Myocyte (in vitro differentiated cells): ENCODE data around the gene GLMN. TPM values are rescaled to one million over a fixed set of nuclear protein-coding genes. Genes with fewer than 3 reads are reported as not detected.
A peak's percentile ranks its signal among the peaks of the same experiment; 100 is the strongest.

Experiments used
- DNase-seq: peaks from one replicate; pipeline ENCODE4 v3.0.0-alpha.2; 2012; ENCODE audit warnings: low read depth
- polyA plus RNA-seq: library from polyadenylated mRNA; unstranded; fragments of >200 nt; gene quantifications from one replicate; pipeline ENCODE4 v1.2.1, GENCODE V29; 2012; ENCODE audit warnings: missing spikeins
- total RNA-seq: library from RNA; depleted of rRNA; stranded (reverse); fragments of >200 nt; gene quantifications from 2 replicates; pipeline ENCODE4 v1.2.3, GENCODE V29; 2014

The GLMN gene
- 13.0 and 14.5 TPM in 2 replicates for total RNA-seq
- 4.3 TPM for polyA plus RNA-seq

- DNase-seq: peak; percentile 90
Measured at GRCh38 chr1:92298573-92299476, at the start of gene GLMN, which contains the start of gene RPAP2. Gene GLMN (minus strand): TSS chr1:92298987. CDS start chr1:92297999, 988 bp downstream. Gene RPAP2 (plus strand): TSS chr1:92299059. CDS start chr1:92299074, 15 bp downstream.

GRCh38 chr1:92346866-92347640 is 48.3 kb upstream of the GLMN start:
- DNase-seq: no peak

GRCh38 chr1:92343061-92343460 is 44.3 kb upstream of the GLMN start:
- DNase-seq: no peak

- DNase-seq: no peak
Measured at GRCh38 chr1:92342401-92342800, 43.6 kb upstream of the GLMN start.

GRCh38 chr1:92340154-92340553 is 41.4 kb upstream of the GLMN start:
- DNase-seq: no peak

GRCh38 chr1:92333668-92334067 is 34.9 kb upstream of the GLMN start:
- DNase-seq: no peak

- DNase-seq: no peak
Measured at GRCh38 chr1:92329347-92330129, 30.8 kb upstream of the GLMN start.

- peak; percentile 6 for DNase-seq
Measured at GRCh38 chr1:92327794-92328193, 29.0 kb upstream of the GLMN start.

GRCh38 chr1:92326681-92327080 is 27.9 kb upstream of the GLMN start:
- no peak for DNase-seq

- DNase-seq: no peak
Measured at GRCh38 chr1:92324784-92325183, 26.0 kb upstream of the GLMN start.

GRCh38 chr1:92323473-92324453 is 25.0 kb upstream of the GLMN start:
- DNase-seq: peak; percentile 5

- no peak for DNase-seq
Measured at GRCh38 chr1:92317836-92318493, 19.2 kb upstream of the GLMN start.

GRCh38 chr1:92315766-92316599 is 17.2 kb upstream of the GLMN start:
- DNase-seq: no peak

GRCh38 chr1:92314024-92314423 is 15.2 kb upstream of the GLMN start:
- no peak for DNase-seq

- DNase-seq: peak; percentile 26
Measured at GRCh38 chr1:92310185-92310597, 11.4 kb upstream of the GLMN start.

- no peak for DNase-seq
Measured at GRCh38 chr1:92307980-92308379, 9.2 kb upstream of the GLMN start.

GRCh38 chr1:92306020-92306419 is 7.2 kb upstream of the GLMN start:
- no peak for DNase-seq

- DNase-seq: no peak
Measured at GRCh38 chr1:92301021-92301420, 2.2 kb upstream of the GLMN start.
